ENCODE measurements around the gene EXOC6B.

EXOC6B gene

GRCh38 chr2:72696559-72696958 lies 129.3 kb downstream of the EXOC6B start:
- no peaks in the 10 kb centered on the region for H3K27me3 Mint-ChIP-seq
- H3K4me1 Mint-ChIP-seq = no peaks in the 10 kb centered on the region
- H3K36me3 Mint-ChIP-seq = peaks cover 25% of the 10 kb centered on the region
- no peak overlapping the region for H3K4me3 Mint-ChIP-seq
- H3K27ac Mint-ChIP-seq = no peak overlapping the region
- no peaks in the 10 kb centered on the region for H3K9me3 Mint-ChIP-seq

- Mint-ChIP-seq H3K9me3 (no peaks in the 10 kb centered on the region), H3K27ac (no peak overlapping the region), H3K36me3 (peaks cover 25% of the 10 kb centered on the region), H3K4me1 (no peaks in the 10 kb centered on the region), H3K27me3 (no peaks in the 10 kb centered on the region), H3K4me3 (no peak overlapping the region)
These were observed 130.2 kb downstream of the EXOC6B start for GRCh38 chr2:72695676-72696075.

- H3K9me3 Mint-ChIP-seq = no peaks in the 10 kb centered on the region
- H3K36me3 Mint-ChIP-seq = peaks cover 22% of the 10 kb centered on the region
- no peak overlapping the region for H3K27ac Mint-ChIP-seq
- H3K4me3 Mint-ChIP-seq = no peak overlapping the region
- no peaks in the 10 kb centered on the region for H3K4me1 Mint-ChIP-seq
- no peaks in the 10 kb centered on the region for H3K27me3 Mint-ChIP-seq
These were observed 130.9 kb downstream of the EXOC6B start for GRCh38 chr2:72694715-72695496.

GRCh38 chr2:72689579-72690195 lies 136.1 kb downstream of the EXOC6B start:
- Mint-ChIP-seq H3K4me1 (no peaks in the 10 kb centered on the region), H3K27ac (no peak overlapping the region)

GRCh38 chr2:72685638-72686213 lies 140.1 kb downstream of the EXOC6B start:
- H3K4me3 Mint-ChIP-seq = no peak overlapping the region
- H3K9me3 Mint-ChIP-seq = no peaks in the 10 kb centered on the region
- H3K27me3 Mint-ChIP-seq = no peaks in the 10 kb centered on the region
- no peak overlapping the region for H3K27ac Mint-ChIP-seq
- no peaks in the 10 kb centered on the region for H3K4me1 Mint-ChIP-seq
- peaks cover 9% of the 10 kb centered on the region for H3K36me3 Mint-ChIP-seq

More at GRCh38 chr2:72689579-72690195, 136.1 kb downstream of the EXOC6B start:
- no peaks in the 10 kb centered on the region for H3K27me3 Mint-ChIP-seq
- H3K4me3 Mint-ChIP-seq = no peak overlapping the region
- H3K36me3 Mint-ChIP-seq = peaks cover 8% of the 10 kb centered on the region
- H3K9me3 Mint-ChIP-seq = no peaks in the 10 kb centered on the region

- Mint-ChIP-seq H3K27ac (no peak overlapping the region), H3K4me1 (peaks cover 9% of the 10 kb centered on the region), H3K36me3 (peaks cover 18% of the 10 kb centered on the region), H3K9me3 (no peaks in the 10 kb centered on the region), H3K4me3 (no peak overlapping the region), H3K27me3 (no peaks in the 10 kb centered on the region)
These were observed 143.8 kb downstream of the EXOC6B start for GRCh38 chr2:72682061-72682460.

- Mint-ChIP-seq H3K4me3 (no peak overlapping the region), H3K36me3 (peaks cover 22% of the 10 kb centered on the region), H3K27ac (no peak overlapping the region), H3K27me3 (no peaks in the 10 kb centered on the region), H3K4me1 (peaks cover 12% of the 10 kb centered on the region), H3K9me3 (no peaks in the 10 kb centered on the region)
These were observed 144.5 kb downstream of the EXOC6B start for GRCh38 chr2:72681016-72681995.

- Mint-ChIP-seq H3K36me3 (peaks cover 21% of the 10 kb centered on the region), H3K27me3 (no peaks in the 10 kb centered on the region)
These were observed 147.8 kb downstream of the EXOC6B start for GRCh38 chr2:72678024-72678423.

GRCh38 chr2:72676341-72677025 lies 149.3 kb downstream of the EXOC6B start:
- H3K27me3 Mint-ChIP-seq = no peaks in the 10 kb centered on the region
- peaks cover 30% of the 10 kb centered on the region for H3K36me3 Mint-ChIP-seq
- H3K4me1 Mint-ChIP-seq = peaks cover 12% of the 10 kb centered on the region
- H3K9me3 Mint-ChIP-seq = no peaks in the 10 kb centered on the region
- no peak overlapping the region for H3K27ac Mint-ChIP-seq
- H3K4me3 Mint-ChIP-seq = no peak overlapping the region

More at GRCh38 chr2:72678024-72678423, 147.8 kb downstream of the EXOC6B start:
- no peak overlapping the region for H3K27ac Mint-ChIP-seq
- H3K4me1 Mint-ChIP-seq = peaks cover 12% of the 10 kb centered on the region
- H3K9me3 Mint-ChIP-seq = no peaks in the 10 kb centered on the region
- H3K4me3 Mint-ChIP-seq = no peak overlapping the region

GRCh38 chr2:72674982-72675915 lies 150.6 kb downstream of the EXOC6B start:
- H3K27ac Mint-ChIP-seq = no peak overlapping the region
- no peaks in the 10 kb centered on the region for H3K27me3 Mint-ChIP-seq
- peaks cover 12% of the 10 kb centered on the region for H3K4me1 Mint-ChIP-seq
- no peaks in the 10 kb centered on the region for H3K9me3 Mint-ChIP-seq
- peaks cover 33% of the 10 kb centered on the region for H3K36me3 Mint-ChIP-seq
- no peak overlapping the region for H3K4me3 Mint-ChIP-seq

GRCh38 chr2:72673279-72673678 lies 152.6 kb downstream of the EXOC6B start:
- Mint-ChIP-seq H3K36me3 (peaks cover 36% of the 10 kb centered on the region), H3K9me3 (peaks cover 6% of the 10 kb centered on the region), H3K4me1 (peaks cover 12% of the 10 kb centered on the region), H3K4me3 (no peak overlapping the region), H3K27me3 (no peaks in the 10 kb centered on the region), H3K27ac (no peak overlapping the region)

GRCh38 chr2:72669121-72669520 lies 156.7 kb downstream of the EXOC6B start:
- H3K36me3 Mint-ChIP-seq = peaks cover 44% of the 10 kb centered on the region
- no peak overlapping the region for H3K4me3 Mint-ChIP-seq
- H3K27me3 Mint-ChIP-seq = no peaks in the 10 kb centered on the region
- H3K27ac Mint-ChIP-seq = no peak overlapping the region
- peaks cover 19% of the 10 kb centered on the region for H3K9me3 Mint-ChIP-seq
- H3K4me1 Mint-ChIP-seq = no peaks in the 10 kb centered on the region

GRCh38 chr2:72668647-72669046 lies 157.2 kb downstream of the EXOC6B start:
- H3K4me1 Mint-ChIP-seq = no peaks in the 10 kb centered on the region
- H3K36me3 Mint-ChIP-seq = peaks cover 49% of the 10 kb centered on the region

GRCh38 chr2:72665448-72665847 lies 160.4 kb downstream of the EXOC6B start:
- Mint-ChIP-seq H3K9me3 (peaks cover 19% of the 10 kb centered on the region), H3K27me3 (no peaks in the 10 kb centered on the region), H3K27ac (no peak overlapping the region), H3K36me3 (peaks cover 35% of the 10 kb centered on the region), H3K4me3 (no peak overlapping the region), H3K4me1 (peaks cover 8% of the 10 kb centered on the region)

More at GRCh38 chr2:72668647-72669046, 157.2 kb downstream of the EXOC6B start:
- Mint-ChIP-seq H3K27me3 (no peaks in the 10 kb centered on the region), H3K27ac (no peak overlapping the region), H3K9me3 (peaks cover 19% of the 10 kb centered on the region), H3K4me3 (no peak overlapping the region)
